SH-SY5Y (cell line): ENCODE data around the gene FGGY.

ENCODE experiments used
- GATA2 ChIP-seq: IDR thresholded peaks from 2 replicates; pipeline ENCODE4 v1.6.1; 2011; ENCODE audit warnings: mild to moderate bottlenecking, low read depth, low read length
- GATA3 ChIP-seq: IDR thresholded peaks from 2 replicates; pipeline ENCODE4 v1.6.1; 2011; ENCODE audit warnings: low read depth, mild to moderate bottlenecking, low read length, moderate library complexity

FGGY gene

GRCh38 chr1:59732214-59732955 is 435.5 kb downstream of the FGGY start:
- TF ChIP-seq GATA3, result no peak
- no peak for TF ChIP-seq GATA2

- TF ChIP-seq GATA2, result no peak
- no peak for TF ChIP-seq GATA3
Observed at GRCh38 chr1:59733443-59734141, 436.7 kb downstream of the FGGY start.

GRCh38 chr1:59736744-59737143 is 439.9 kb downstream of the FGGY start:
- TF ChIP-seq GATA3 (no peak), GATA2 (no peak)

- TF ChIP-seq GATA2 (no peak), GATA3 (no peak)
Observed at GRCh38 chr1:59737638-59738037, 440.7 kb downstream of the FGGY start.

GRCh38 chr1:59738152-59738551 is 441.3 kb downstream of the FGGY start:
- TF ChIP-seq GATA2, result no peak
- no peak for TF ChIP-seq GATA3

GRCh38 chr1:59738591-59739015 is 441.7 kb downstream of the FGGY start:
- TF ChIP-seq GATA3, result no peak
- no peak for TF ChIP-seq GATA2

- TF ChIP-seq GATA3 (no peak), GATA2 (no peak)
Observed at GRCh38 chr1:59739111-59739510, 442.2 kb downstream of the FGGY start.

- TF ChIP-seq GATA3 (no peak), GATA2 (no peak)
Observed at GRCh38 chr1:59742526-59742925, 445.6 kb downstream of the FGGY start.

GRCh38 chr1:59743324-59744091 is 446.6 kb downstream of the FGGY start:
- TF ChIP-seq GATA2 (no peak), GATA3 (no peak)

- 0 out of 2 replicates have a peak, but pooled peaks have one; percentile 30 for TF ChIP-seq GATA2
- TF ChIP-seq GATA3, result no peak
Observed at GRCh38 chr1:59747420-59748024, 450.6 kb downstream of the FGGY start.

DNA sequence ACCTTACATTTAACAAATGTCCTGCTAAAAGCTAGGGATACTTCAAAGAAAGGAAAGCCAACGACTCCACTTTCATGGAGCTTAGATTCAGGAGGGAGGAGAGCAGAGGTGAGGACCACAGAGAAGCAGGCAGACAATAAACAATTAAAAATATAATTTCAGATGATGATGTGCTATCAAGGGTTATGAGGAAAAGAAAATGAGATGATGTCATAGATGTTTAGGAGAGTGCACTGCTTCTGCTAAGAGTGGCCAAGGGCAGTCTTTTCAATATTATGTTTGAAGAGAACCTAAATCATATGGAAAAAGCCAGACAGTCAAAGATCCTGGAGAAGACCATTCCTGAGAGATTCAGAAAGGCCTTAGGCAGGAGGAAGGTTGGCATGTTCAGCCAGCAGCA is 451.2 kb downstream of the FGGY start:
- TF ChIP-seq GATA2 (no peak), GATA3 (no peak)

DNA sequence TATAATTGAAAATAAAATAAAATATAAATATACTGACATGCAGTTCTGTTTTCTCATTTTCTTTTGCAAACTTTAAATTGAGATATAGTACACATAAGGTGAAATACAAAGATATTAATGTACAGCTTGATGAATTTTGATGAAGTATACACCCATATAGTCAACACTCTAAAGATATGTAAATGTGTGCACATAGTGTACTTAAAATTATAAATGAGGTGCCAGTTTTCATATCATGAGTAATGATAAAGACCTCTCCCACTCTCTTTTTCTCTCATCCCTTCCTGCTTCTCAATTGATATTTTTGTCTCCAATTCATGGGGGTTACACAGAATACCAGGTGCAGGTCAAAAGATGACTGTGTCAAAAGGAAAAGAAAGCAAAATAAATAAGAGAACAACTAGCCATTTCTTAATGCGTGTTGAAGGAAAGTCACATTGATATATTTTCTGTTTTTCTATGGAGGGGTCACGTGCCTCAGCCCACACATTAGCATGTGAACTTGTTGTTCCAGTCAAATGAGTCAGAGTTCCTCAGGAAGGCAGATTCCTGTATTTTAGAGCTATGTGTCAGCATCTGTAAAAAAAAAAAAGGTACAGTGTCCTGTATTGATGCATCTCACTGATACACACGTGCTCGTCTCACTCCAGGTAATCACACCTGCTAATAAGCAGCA is 453.6 kb downstream of the FGGY start:
- TF ChIP-seq GATA3, result no peak
- no peak for TF ChIP-seq GATA2

GRCh38 chr1:59751004-59751395 is 454.1 kb downstream of the FGGY start:
- TF ChIP-seq GATA2 (no peak), GATA3 (no peak)

- no peak for TF ChIP-seq GATA3
- no peak for TF ChIP-seq GATA2
Observed at GRCh38 chr1:59751801-59752200, 454.9 kb downstream of the FGGY start.
